ENCODE results near the gene IRGQ. TPM values are rescaled to one million over a fixed set of nuclear protein-coding genes. Genes with fewer than 3 reads are reported as not detected.

The IRGQ gene
- total and polyA plus RNA-seq, 11 donors, result 7.4 to 36.1 (median 24.2) TPM

GRCh38 chr19:43634506-43634871 lies 38.6 kb upstream of the IRGQ start:
- Histone ChIP-seq H3K27me3 (peaks cover 0 to 16% (median 0%) of the 10 kb centered on the region in 9 donors), H3K36me3 (no peaks in the 10 kb centered on the region), H3K9me3 (no peaks in the 10 kb centered on the region), H3K4me3 (no peak overlapping the region), H3K27ac (no peak overlapping the region), H3K4me1 (peaks cover 0 to 8% (median 0%) of the 10 kb centered on the region in 12 donors)
- 46 to 50% (median 48%) methylated on average over 5 of the region's 5 CpGs for WGBS, 4 donors
- ATAC-seq (no peak), DNase-seq (no peak)
- intact Hi-C loops (cut with DNase I), result no loop called here
- no peak for TF ChIP-seq POLR2A (IDR thresholded peaks at IDR 0.05)
- TF ChIP-seq, protein P1, sequence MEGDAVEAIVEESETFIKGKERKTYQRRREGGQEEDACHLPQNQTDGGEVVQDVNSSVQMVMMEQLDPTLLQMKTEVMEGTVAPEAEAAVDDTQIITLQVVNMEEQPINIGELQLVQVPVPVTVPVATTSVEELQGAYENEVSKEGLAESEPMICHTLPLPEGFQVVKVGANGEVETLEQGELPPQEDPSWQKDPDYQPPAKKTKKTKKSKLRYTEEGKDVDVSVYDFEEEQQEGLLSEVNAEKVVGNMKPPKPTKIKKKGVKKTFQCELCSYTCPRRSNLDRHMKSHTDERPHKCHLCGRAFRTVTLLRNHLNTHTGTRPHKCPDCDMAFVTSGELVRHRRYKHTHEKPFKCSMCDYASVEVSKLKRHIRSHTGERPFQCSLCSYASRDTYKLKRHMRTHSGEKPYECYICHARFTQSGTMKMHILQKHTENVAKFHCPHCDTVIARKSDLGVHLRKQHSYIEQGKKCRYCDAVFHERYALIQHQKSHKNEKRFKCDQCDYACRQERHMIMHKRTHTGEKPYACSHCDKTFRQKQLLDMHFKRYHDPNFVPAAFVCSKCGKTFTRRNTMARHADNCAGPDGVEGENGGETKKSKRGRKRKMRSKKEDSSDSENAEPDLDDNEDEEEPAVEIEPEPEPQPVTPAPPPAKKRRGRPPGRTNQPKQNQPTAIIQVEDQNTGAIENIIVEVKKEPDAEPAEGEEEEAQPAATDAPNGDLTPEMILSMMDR (IDR thresholded peaks at IDR 0.05), result no peak

DNA sequence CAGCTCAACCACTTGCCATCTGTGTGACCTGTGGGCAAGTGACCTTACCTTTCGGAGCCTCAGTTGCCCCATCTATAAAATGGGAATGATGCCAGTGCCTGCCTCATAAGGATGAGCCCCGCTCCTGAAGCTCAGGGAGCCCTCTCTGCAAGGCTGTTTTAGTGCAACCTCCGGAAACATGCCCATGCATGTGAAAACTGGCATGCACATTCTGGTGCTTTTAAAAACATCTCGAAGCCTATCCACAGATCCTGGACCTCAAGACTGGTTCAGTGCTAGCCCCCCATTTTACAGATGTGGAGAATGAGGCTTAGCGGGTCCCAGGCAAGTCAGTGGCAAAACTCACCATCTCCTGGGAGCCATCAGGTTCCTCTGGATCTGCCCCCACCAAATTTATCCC lies 38.1 kb upstream of the IRGQ start:
- Histone ChIP-seq H3K27me3 (peaks cover 0 to 12% (median 0%) of the 10 kb centered on the region in 9 donors), H3K4me1 (peaks cover 0 to 4% (median 0%) of the 10 kb centered on the region in 12 donors), H3K36me3 (no peaks in the 10 kb centered on the region), H3K4me3 (no peak overlapping the region), H3K27ac (no peak overlapping the region), H3K9me3 (no peaks in the 10 kb centered on the region)
- 82 to 90% (median 86%) methylated on average over 5 of the region's 5 CpGs for WGBS, 4 donors
- intact Hi-C loops (cut with DNase I), result no loop called here
- ATAC-seq (no peak), DNase-seq (no peak)
- TF ChIP-seq, protein P1 (IDR thresholded peaks at IDR 0.05), result no peak
- no peak for TF ChIP-seq POLR2A (IDR thresholded peaks at IDR 0.05)

GRCh38 chr19:43633520-43633919 lies 37.6 kb upstream of the IRGQ start:
- Histone ChIP-seq H3K27ac (no peak overlapping the region), H3K36me3 (no peaks in the 10 kb centered on the region), H3K27me3 (peaks cover 0 to 6% (median 0%) of the 10 kb centered on the region in 9 donors), H3K4me3 (no peak overlapping the region), H3K9me3 (no peaks in the 10 kb centered on the region), H3K4me1 (no peaks in the 10 kb centered on the region)
- intact Hi-C loops (cut with DNase I), result no loop called here
- 87 to 93% (median 89%) methylated on average over 4 of the region's 4 CpGs for WGBS, 4 donors
- TF ChIP-seq, protein P1 (IDR thresholded peaks at IDR 0.05), result no peak
- no peak for TF ChIP-seq POLR2A (IDR thresholded peaks at IDR 0.05)
- DNase-seq, result no peak
- ATAC-seq, result no peak

GRCh38 chr19:43631491-43631890 lies 35.6 kb upstream of the IRGQ start:
- Histone ChIP-seq H3K27ac (no peak overlapping the region), H3K4me3 (no peak overlapping the region), H3K9me3 (no peaks in the 10 kb centered on the region), H3K27me3 (no peaks in the 10 kb centered on the region), H3K4me1 (no peaks in the 10 kb centered on the region), H3K36me3 (no peaks in the 10 kb centered on the region)
- 79 to 89% (median 85%) methylated on average over 5 of the region's 5 CpGs for WGBS, 4 donors
- intact Hi-C loops (cut with DNase I), result no loop called here
- ATAC-seq (no peak), DNase-seq (no peak)
- TF ChIP-seq POLR2A (IDR thresholded peaks at IDR 0.05), result no peak
- TF ChIP-seq, protein P1 (IDR thresholded peaks at IDR 0.05), result no peak
